NCI-H1417 (cell line): Measurements from ENCODE around the gene SLC2A4.

Experiments used
- DNase-seq, 3 experiments: peaks; one replicate each; lab custom pipeline; 2025; lab: John Stamatoyannopoulos, UW

The SLC2A4 gene

DNA sequence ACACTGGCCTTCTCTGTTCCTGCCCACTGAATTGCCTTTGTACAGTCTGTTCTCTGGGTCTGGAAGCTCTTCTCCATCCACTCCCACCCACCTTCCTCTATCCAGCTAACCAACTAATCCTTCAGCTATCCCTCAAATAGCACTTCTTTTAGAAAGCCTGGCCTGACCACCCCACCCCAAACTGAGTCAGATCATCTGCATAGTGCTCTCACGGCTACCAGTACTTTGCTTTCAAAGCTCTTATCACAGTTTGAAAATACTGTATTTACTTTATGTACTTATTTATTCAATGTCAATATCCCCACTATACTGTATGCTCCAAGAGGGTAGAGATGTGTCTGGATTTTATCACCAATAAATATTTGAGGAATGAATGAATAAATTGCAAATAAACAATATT lies 14.7 kb upstream of the SLC2A4 start:
- DNase-seq, result no peak

DNA sequence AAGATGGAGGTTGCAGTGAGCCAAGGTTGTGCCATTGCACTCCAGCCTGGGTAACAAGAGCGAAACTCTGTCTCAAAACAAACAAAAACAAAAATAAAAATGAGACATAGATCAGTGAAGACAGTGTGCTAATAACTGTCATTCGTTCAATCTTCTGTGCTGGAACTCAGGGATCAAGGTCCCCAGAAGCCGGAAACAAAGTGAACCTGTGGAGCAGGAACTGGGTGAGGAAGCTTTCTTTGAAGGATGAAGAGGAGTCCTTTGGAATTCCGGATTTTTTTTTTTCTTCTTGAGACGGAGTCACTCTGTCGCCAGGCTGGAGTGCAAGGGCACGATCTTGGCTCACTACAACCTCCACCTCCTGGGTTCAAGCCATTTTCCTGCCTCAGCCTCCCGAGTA lies 2.1 kb upstream of the SLC2A4 start:
- no peak for DNase-seq

DNA sequence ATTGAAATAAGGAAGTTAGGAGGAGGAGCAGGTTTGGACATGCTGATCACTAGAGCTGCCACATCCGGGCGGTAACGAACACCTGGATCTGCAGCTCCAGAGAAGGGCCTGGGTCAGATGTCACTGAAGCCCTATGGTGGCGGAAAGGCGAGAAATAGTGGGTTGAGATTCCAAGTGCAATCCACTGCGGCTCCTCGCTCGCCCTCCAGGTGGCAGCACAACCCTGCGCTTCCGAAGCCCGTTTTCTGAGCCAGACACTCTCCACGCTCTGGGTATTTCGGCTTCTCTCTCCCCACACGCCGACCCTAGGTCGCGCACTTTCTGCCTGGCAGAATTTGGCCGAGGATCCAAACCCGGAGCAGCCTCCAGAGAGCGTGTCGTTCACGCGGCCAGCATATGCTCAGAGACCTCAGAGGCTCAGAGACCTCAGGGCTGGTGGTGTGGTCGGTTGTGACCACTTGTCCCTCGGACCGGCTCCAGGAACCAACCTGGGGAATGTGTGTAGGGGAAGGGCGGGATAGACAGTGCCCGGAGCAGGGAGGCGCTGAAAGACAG lies 922 bp upstream of the SLC2A4 start:
- peak; percentile 60 to 79 (median 70) for DNase-seq

DNA sequence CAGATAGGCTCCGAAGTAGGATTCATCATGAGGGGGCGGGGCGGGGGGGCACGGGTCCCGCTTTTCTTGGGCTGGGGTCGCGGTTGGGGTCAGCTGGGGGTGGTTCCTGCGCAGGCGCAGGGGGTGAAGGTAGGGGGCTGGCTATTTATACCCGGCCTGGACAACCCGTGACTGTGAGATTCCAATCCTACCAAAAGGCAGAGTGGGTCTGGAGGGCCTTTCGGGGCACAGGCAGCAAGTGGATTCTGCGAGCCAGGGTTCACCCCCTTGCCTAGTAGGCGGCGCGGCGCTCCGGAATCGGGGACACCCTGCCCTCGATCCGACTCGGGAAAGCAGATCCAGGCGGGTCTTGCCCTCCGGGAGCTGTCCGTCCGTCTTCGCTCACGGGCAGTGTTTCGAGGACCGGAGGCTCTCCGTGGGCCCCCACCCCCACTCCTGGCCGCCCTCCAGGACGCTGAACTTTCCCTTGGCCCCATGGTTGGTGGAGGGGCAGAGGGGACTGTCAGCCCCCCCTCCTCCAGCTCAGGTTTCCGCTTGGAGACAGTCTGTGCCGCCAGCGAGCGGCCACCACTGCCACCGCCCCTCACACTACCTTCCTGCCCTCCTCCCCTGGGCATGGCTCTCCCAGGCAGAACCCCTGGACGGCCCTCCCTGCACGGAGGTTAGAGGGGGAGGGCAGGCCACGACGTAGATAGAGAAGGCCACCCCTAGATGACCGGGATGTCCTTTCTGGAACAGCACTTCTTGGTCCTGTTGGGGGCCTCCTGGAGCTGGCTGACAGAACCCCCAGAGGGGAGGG lies 634 bp downstream of the SLC2A4 start:
- DNase-seq, result peak in 2 of 3 experiments; percentile 6 to 28

DNA sequence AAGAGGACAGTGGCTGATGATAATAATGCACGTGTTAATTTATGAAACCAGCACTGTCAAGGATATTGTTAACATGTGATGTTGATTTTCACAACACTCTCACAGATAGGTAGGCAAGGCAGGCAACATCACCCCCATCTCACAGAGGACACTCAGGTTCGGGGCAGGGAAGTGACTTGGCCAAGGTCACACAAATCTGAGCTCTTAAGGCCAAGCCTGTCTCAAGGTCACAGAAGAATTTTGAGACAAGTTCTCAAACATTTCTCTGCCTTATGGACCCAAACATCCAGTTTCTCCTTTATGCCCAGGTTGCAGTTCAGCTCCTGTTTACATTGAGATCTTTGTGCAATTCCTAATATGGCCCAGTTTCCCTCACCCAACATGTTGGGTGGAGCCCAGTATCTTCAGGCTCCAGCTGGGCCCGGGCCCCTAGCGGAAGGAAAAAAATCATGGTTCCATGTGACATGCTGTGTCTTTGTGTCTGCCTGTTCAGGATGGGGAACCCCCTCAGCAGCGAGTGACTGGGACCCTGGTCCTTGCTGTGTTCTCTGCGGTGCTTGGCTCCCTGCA lies 1.3 kb downstream of the SLC2A4 start:
- DNase-seq, result no peak

DNA sequence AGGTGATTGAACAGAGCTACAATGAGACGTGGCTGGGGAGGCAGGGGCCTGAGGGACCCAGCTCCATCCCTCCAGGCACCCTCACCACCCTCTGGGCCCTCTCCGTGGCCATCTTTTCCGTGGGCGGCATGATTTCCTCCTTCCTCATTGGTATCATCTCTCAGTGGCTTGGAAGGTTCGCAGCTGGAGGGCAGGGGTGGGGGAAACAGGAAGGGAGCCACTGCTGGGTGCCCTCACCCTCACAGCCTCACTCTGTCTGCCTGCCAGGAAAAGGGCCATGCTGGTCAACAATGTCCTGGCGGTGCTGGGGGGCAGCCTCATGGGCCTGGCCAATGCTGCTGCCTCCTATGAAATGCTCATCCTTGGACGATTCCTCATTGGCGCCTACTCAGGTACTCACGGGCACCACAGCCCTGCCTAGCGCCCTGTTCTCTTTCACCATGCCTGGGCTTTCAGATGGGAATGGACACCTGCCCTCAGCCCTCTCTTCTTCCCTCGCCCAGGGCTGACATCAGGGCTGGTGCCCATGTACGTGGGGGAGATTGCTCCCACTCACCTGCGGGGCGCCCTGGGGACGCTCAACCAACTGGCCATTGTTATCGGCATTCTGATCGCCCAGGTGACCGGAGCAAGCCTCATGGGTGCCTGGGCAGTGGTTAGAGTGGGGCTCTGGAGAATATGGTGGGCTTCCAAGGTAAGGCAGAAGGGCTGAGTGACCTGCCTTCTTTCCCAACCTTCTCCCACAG lies 2.1 kb downstream of the SLC2A4 start:
- DNase-seq, result no peak

DNA sequence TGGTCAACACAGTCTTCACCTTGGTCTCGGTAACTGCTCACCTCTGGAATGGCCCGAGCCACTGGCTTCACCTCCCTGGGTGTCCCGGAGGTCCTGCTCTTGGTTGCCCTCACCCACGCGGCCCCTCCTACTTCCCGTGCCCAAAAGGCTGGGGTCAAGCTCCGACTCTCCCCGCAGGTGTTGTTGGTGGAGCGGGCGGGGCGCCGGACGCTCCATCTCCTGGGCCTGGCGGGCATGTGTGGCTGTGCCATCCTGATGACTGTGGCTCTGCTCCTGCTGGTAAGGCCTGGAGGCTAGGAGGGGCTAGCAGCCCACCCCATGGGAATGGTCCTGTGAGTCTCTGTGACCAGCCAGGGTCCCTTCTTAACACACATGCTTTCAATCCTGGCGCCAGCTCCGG lies 3.4 kb downstream of the SLC2A4 start:
- no peak for DNase-seq

DNA sequence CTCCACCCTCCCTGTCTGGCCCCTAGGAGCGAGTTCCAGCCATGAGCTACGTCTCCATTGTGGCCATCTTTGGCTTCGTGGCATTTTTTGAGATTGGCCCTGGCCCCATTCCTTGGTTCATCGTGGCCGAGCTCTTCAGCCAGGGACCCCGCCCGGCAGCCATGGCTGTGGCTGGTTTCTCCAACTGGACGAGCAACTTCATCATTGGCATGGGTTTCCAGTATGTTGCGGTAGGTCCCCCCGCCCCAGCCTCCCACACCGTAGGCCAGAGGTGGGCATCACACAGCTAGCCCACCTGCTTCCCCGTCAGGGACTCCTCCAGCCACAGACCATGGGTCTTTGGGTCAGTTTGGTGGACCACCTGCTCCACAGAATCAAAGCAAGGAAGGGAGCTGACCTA lies 4.2 kb downstream of the SLC2A4 start:
- no peak for DNase-seq

DNA sequence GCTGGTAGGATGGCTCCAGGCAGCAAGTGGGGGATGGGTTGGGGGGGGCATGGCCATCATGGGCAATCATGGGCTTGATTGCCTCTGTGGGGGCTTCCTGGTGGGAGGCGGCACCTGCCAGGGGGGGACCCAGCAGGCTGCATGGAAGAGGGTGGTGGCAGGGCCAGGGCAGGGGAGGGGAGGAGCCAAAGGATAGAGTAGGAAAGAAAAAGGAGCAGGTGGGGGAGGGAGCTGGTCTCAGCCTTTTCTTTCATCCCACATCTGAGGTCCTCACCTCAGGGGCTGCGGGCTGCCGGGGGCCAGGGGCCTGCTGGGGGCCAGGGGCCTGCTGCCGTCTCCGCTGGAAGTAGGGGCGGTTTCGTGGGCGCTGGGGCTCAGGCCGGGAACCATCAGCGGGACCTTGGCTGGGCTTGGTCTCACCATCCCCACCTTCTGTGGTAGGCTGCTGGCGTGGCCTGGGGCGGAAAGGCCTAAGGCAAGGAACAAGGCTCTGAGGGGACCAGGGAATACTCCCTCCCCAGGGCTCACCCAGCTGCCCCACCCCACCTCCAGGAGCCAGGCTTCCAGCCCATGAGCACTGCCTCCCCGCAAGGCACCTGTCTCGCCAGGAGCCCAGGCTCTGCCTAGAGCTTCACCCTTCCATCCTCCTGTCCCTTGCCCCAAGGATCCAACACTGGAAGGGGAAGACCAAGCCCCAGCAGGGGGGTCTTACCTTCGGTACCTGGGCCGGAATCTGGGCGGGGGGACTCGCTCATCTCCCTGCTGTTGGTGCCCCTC lies 7.9 kb downstream of the SLC2A4 start:
- no peak for DNase-seq

DNA sequence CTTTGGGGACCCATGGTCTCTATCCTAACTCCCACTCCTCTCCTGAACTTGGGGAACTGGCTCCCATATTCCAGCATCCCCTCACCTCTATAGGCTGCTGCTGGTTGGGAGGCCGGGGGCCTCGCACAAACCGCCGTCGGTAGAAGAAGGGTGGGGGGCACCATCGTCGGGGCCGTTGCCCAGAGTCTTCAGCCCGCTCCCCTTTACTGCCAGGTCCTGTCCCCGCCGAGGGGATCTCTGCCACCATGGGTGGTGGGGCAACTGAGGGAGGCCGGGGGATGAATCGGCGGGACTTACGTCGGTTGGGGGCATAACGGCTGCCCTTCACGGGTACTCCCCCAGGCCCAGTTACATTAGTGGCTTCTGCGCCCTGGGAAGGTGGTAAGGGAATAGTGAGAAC lies 8.6 kb downstream of the SLC2A4 start:
- no peak for DNase-seq

DNA sequence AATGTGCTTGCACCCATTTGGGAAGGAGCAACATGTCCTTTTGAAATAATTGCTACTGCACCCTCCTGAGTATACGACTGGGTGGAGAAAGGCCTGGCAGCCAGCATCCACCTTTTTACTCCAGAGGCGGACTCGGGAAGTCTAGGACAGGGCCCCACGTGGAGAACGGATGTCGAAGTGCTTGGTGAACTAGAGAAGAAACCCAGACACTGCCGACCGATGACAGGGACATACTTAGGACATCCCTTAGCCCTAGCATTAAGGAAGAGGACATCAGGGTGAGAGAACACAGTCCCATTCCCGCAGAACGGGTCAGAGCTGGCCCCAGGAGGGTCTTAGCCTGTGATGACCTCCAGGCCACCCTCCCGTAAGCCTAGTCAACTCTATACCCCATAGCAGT lies 9.2 kb downstream of the SLC2A4 start:
- DNase-seq, result no peak

DNA sequence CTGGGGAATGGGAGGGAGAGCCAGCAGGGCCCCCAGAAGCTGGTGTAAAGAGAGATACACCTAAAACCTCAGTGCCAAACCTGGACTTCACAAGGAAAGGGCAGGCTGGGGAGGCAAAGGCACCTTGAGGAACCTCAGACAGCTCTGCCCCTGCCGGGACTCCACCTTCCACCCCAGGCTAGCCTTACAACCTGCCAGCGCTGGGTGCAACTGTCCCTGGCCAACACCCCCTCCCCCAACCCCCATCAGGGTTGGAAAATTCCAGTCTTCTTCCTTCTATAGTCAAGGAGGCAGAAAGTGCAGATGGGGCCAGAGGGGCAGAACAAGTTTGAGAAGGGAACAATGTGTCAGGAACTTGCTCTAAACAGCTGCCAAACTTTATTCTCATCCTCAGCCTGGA lies 10.7 kb downstream of the SLC2A4 start:
- DNase-seq, result no peak

DNA sequence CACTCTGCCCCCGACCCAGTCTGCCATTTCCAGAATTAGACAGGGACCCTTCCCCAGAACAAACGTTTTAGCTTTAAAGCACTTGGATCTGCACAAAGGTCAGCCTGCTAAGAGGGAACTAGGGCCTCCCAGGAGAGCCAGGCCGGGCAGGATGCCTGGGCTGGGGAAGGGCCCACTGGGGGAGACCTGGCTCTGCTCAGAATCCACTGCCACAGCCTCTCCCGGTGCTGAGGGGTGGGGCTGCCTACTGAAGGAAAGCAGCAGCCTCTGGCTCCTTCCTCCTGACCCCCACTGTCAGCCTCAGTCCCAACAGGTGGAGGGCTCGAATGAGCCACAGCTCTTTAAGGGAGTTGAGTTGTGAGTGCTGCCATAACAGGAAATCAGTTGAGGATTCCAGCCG lies 11.2 kb downstream of the SLC2A4 start:
- DNase-seq, result no peak

DNA sequence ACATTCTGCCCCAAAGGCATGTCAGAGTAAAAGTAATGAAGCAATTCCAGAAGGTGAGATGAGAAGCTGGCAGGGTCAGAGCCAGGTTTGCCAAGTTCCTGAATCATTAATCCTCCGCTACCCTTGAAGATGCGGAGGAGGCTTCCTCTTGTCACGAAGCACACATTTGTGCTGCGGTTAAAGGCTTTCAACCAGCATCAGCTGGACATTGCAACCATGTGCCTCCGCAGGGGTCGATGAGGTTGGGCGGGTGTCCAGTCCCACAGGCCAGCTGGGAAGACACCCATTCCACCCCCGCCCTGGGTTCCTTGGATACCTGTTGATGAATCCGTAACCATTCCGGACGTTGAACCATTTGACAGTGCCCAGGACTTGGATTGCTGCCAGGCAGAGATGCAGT lies 11.6 kb downstream of the SLC2A4 start:
- DNase-seq, result peak in 1 of 3 experiments; percentile 18

DNA sequence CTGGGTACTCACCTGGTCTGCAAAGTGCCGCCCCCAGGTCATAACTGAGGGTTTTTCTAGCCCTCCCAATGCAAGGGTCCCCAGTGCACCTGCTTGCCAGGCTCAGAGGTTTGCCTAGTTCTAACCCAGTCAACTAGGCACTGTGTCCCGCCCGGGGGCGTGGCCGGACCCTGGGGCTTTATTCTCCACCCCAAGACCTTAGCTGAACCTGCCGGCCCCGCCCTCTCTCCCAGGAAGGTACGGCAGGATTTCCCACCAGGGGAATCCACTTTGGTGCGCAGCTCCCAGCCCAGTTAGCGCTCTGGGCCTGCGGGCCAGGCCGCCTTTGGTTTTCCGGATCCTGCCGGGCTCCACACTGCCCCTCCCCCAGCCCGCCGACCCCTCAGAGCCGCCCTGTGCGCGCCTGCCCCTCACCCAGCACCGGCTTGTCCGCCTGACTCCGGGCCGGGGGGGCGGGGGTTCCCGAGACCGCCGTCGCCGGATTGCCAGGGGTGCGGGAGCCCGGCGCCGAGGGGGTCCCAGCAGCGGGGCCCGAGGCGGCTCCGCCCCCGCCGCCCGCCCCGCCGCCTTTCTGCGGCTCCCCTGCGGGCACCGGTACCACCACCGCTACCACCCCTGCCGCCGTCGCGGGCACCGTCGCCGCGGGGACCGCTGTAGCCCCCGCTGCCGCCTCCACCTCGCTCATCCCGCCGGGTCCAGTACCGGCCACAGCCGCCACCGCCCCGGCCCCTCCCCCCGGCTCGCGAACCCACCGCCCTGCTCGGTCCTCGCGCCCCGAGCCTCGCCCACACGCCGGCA lies 12.5 kb downstream of the SLC2A4 start:
- DNase-seq, result peak; percentile 44 to 73 (median 62)

DNA sequence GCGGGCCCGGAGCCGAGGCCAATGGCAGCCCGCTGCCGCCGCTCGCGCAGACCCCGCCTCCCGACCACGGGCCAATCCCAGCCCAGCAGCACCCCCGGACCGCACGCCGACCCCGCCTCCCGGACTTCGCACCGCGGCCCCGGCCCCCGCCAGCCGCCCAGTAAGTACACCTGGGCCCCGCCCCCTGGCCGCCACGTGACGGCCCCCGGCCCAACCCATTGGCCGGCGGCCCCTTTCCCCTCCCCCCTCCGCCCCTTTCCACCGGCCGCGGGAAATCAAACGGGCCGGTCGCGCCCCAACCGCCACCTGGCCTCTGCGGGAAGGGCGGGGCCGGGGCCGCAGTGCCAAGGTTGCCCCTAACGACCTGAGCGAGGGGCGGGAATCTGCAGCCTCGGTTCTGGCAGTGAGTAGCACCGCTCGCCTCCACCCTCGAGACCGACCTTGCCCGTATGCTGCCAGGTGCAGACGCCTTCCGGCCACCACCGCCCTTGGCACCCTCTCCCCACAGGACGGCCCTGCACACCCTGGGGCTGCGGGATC lies 13.2 kb downstream of the SLC2A4 start, which contains the start of gene YBX2:
Gene YBX2 (minus strand): TSS at position 26 of the 540 bp plus-strand sequence. CDS start 139 bp downstream, outside the sequence.
- DNase-seq, result peak; percentile 86 to 93 (median 92)

DNA sequence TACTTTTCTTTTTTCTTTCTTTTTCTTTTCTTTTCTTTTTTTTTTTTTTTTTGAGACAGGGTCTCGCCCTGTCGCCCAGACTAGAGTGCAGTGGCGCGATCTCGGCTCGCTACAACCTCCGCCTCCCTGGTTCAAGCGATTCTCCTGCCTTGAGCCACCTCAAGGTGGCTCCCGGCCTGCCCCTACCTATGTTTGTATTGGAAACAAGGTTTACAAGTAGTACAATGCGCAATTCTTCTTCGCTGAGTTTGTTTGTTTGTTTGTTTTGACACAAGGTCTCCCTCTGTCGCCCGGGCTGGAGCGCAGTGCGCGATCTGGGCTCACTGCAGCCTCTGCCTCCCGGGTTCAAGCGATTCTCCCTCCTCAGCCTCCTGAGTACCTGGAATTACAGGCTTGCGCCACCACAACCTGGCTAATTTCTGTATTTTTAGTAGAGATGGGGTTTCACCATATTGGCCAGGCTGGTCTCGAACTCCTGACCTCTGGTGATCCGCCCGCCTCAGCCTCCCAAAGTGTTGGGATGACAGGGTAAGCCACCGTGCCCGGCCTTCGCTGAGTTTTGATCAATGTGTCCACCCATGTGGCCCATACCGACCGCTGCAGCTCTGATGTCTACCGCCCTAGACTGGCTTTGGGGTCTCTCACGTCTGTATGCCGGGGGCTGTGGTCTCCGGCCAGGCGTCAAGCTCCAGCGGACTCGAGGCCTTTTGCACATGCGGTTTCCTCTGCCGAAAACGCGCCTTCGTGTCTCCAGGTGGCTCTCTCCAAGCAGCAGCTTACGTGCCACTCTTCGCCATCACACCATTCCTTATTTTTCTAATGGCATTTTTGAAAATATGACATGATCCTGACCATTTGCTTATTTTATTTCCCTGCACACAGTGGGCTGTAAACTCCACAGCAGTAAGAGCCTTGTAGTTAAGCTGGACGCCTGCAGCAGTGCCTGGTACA lies 14.0 kb downstream of the SLC2A4 start:
- peak in 2 of 3 experiments; percentile 20 to 28 for DNase-seq

DNA sequence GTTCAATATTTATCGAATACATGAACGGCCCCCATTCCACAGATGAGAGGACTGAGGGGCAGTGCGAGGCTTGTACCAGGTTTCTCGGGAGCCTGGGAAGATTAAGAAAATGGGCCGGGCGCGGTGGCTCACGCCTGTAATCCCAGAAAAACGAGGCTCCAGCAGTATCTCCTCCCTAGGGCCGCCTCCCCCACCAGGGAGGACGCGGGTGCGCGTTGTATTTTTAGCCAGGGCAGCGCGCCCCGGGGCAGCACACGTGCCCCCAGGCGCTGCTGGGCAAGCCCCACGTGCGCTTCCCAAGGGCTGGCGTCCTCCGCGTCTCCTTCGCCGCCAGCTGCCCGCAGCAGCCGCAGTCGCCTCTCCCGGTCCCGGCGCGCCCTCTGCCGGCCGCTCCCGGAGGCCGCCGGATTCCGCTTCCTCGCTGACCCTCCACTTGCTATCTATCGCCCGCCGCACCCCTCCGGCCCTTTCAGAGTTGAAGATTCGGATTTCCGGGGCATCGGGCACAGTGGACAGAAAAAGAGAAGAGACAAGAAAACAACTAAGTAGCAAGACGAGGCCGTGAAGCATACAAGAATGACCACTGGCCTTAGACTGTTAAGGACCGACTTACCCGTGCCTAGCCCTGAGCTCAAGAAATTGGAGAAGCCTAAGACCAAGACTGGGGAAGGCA lies 14.8 kb downstream of the SLC2A4 start:
- peak; percentile 60 to 78 (median 73) for DNase-seq

DNA sequence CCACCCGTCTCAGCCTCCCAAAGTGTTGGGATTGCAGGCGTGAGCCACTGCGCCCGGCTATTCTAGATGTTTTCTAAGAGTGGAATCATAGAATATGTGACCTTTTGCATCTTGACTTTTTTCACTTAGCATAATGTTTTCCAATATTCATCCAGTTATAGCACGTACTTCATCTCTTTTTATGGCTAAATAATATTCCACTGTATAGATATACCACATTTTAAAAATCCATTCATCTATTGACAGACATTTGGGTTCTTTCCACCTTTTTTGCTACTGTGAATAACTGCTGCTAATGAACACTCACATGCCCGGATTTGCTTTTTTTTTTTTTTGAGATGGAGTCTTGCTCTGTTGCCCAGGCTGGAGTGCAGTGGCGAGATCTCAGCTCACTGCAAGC lies 22.7 kb downstream of the SLC2A4 start:
- no peak for DNase-seq
